DMS 273 (cell line): ENCODE data around the gene OR10AG1.

ENCODE experiments used
- DNase-seq: peaks from one replicate; lab custom pipeline; 2025; ENCODE audit not compliant: unreplicated experiment; lab: John Stamatoyannopoulos, UW

The OR10AG1 gene

GRCh38 chr11:55969845-55970244, at the start of gene OR10AG1:
Gene OR10AG1 (minus strand): TSS chr11:55969945. CDS start chr11:55969907, 38 bp downstream.
- no peak for DNase-seq

- no peak for DNase-seq
Measured at GRCh38 chr11:56013805-56014204, 44.1 kb upstream of the OR10AG1 start.

- DNase-seq = no peak
Measured at GRCh38 chr11:56010716-56011115, 41.0 kb upstream of the OR10AG1 start.

GRCh38 chr11:55994525-55994924, 24.8 kb upstream of the OR10AG1 start, which contains the start of gene OR5F1:
Gene OR5F1 (minus strand): TSS chr11:55994625. CDS start chr11:55994625, 0 bp downstream.
- DNase-seq = no peak

- DNase-seq = no peak
Measured at GRCh38 chr11:55970935-55971334, 1.2 kb upstream of the OR10AG1 start.

- no peak for DNase-seq
Measured at GRCh38 chr11:55967914-55968313, 1.8 kb downstream of the OR10AG1 start.

- no peak for DNase-seq
Measured at GRCh38 chr11:55966391-55966790, 3.4 kb downstream of the OR10AG1 start.

- DNase-seq = no peak
Measured at GRCh38 chr11:55956521-55956920, 13.2 kb downstream of the OR10AG1 start.

GRCh38 chr11:55949330-55949729, 20.4 kb downstream of the OR10AG1 start:
- DNase-seq = no peak

GRCh38 chr11:55942785-55943392, 26.9 kb downstream of the OR10AG1 start:
- DNase-seq = peak; percentile 46

GRCh38 chr11:55936300-55936699, 33.4 kb downstream of the OR10AG1 start, which contains the start of gene OR5I1:
Gene OR5I1 (minus strand): TSS chr11:55936400. CDS start chr11:55936400, 0 bp downstream.
- no peak for DNase-seq

- DNase-seq = no peak
Measured at GRCh38 chr11:55920537-55920936, 49.2 kb downstream of the OR10AG1 start.
